Measurements from ENCODE around the gene PRKCB.

Gene PRKCB

DNA sequence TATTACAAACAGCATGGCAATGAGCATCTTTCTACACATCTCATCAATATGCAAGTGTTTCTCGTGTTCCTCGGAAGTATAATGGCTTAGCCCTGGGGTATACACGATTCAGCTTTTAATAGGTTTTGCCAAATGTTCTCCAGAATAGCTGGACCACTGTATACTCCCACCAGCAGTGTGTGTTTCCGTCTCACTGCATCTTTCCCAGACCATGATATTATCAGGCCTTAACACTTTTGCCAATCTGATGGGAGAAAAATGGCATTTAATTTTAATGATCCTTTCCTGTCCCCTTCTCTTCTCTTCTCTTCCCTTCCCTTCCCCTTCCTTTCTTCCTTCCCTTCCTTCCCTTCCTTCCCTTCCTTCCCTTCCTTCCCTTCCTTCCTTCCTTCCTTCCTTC lies 30.8 kb downstream of the PRKCB start:
- DNase-seq (ENCODE audit: low read depth) = no peak

DNA sequence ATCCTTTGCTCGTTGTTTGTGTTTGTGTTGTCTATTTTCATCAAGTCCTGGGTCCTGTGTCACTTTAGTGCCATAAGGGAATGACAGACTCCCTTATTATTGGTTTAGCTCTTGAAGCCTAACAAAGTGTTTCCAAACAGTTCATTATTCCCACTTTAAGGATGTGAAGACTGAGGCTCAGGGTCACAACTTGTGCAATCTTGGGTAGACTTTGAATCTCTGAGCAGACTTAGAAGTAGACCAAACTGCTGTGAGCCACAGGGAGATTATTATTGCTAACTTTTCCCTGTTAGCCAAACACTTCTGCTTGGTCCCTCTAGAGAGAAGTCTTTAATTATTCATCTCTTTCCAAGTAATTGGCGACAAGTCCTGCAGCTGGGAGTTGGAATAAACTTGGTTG lies 31.8 kb downstream of the PRKCB start:
- DNase-seq (ENCODE audit: low read depth) = no peak

DNA sequence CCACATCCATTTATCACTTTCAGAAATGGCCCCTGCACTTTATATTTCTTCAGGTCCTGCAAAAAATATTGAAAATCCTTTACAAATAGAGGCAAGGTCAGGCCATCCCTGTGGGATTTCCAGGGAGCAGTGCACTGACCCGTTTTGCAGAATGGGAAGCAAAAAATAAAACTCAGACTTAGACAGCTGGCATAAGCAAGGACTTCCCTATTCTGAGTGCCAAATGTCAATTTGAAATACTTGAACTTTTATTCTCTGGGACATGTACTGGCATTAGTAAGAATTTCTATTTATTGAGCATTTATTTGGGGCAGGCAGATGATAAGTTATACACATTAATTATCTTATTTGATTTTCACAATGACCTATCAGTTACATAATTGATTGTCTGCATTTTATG lies 32.4 kb downstream of the PRKCB start:
- no peak for DNase-seq (ENCODE audit: low read depth)

DNA sequence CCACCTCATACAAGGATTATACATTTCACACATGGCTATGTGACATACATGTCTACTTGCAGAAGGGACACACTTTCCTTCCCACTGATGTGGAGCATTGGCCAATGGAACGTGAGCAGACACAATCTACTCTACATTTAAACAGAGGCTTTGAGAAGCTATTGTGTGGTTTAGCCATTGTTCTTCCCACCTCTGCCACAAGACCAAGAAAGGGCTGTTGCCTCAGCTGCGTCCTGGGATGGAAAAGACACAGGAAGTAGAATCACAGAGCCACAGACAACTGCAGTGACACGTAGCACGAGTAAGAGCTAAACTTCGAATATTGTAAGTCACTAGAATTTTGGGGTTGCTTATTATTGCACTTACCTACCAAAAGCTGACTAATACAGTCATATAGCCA lies 33.3 kb downstream of the PRKCB start:
- DNase-seq (ENCODE audit: low read depth) = no peak

DNA sequence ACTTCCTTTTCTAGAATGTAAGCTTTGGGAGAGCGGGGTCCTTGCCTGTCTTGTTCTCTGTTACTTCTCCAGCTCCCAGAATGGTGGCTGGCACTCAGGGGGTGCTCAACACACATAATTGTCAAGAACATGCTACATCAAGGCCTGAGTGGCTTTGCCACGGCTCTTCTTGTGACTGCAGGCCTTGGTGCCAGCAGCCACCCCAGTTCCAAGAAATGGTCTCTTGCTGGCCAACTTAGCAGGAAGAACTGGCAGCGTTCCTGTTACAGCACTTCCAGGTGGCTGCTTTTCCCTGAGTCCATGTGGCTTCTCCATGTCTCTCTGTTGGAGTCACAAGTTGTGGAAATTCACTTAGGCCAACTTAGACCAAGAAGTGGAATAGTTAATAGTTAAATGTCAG lies 36.1 kb downstream of the PRKCB start:
- no peak for DNase-seq (ENCODE audit: low read depth)

DNA sequence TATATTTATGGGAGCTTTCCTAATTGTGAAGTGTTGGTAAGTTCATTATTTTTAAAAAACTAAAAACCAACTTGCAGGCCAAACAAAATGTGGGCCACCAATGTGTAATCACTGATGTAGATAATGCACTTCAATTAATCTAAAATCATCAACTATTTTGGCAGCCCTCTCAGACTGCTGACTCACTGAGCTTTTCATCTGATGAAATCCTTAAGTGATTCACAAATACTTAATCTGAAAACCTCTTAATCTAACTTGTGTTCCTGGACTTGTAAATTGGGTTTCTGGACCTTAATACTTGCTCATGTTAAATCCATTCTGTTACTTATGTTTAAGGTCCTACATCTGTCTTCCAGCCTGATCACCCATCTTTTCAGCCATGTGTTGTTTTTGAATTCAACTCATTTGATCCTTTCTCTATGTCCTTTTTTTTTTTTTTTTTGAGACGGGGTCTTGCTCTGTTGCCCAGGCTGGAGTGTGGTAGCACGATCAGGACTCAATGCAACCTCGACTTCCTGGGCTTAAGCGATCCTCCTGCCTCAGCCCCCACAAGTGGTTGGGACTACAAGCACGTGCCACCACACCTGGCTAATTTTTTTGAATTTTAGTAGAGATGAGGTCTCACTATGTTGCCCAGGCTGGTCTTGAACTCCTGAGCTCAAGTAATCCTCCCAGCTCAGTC lies 39.0 kb downstream of the PRKCB start:
- no peak for DNase-seq (ENCODE audit: low read depth)

DNA sequence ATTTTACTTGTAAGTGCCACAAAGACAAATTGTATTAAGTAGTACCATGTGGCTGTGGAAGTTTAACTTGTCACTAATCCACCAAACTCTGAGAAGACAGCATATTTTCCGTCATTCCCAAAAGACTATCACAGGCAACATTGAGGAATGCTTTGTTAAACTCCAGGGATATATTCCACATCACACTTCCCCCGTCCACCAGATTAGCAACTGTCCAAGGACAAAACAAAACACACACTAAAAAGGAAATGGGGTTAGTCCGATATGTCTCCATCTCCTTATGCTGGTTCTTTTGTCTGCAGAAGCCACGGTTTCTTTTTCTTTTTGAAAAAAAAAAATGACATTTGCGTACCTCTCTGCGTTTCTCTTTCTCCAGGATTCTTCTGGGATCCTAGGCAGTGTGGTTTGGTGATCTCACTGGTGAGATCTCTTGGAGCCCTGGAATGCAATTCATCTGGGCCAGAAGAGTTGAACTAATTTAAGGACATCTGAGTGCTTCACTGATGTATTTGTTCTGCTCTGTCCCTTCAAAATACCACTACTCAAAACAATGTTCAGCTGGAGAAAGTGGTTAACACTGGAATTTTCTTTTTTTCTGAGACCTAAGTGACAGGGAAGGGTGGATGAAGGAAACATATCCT lies 40.6 kb downstream of the PRKCB start:
- no peak for DNase-seq (ENCODE audit: low read depth)

DNA sequence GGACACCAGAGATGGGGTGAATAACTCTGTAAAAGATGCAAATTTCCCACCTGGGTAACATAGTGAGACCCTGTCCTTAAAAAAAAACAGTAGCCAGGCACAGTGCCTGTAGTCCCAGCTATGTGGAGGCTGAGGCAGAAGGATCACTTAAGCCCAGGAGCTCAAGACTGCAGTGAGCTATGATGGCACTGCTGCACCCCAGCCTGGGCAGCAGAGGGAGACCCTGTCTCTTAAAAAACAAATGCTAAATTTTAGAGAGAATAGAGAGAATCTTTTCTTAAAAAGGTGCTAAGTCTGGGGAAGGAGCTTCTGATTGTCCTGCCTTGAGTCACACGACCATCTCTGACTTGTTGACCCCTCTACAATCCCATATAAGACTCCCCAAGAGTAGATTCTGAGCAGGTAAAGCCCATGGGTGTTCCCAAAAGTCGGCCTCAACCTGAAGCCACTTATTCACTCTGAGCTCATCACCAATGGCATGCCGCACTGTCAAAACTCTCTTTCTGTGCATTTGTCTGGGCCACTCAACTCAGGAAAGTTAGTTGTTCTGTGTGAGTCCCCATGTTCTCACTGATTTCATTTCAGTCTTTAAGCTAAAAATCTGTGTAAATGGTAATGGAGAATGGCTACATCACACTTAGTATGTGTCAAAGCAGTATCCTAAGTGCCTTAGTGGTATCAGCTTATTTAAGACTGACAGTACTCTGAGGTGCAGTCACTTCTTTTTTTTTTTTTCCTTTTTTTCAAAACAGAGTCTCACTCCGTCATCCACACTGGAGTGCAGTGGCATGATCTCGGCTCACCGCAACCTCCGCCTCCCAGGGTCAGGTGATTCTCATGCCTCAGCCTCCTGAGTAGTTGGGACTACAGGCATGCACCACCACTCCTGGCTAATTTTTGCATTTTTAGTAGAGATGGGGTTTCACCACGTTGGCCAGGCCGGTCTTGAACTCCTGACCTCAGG lies 41.6 kb downstream of the PRKCB start:
- DNase-seq (ENCODE audit: low read depth) = no peak

DNA sequence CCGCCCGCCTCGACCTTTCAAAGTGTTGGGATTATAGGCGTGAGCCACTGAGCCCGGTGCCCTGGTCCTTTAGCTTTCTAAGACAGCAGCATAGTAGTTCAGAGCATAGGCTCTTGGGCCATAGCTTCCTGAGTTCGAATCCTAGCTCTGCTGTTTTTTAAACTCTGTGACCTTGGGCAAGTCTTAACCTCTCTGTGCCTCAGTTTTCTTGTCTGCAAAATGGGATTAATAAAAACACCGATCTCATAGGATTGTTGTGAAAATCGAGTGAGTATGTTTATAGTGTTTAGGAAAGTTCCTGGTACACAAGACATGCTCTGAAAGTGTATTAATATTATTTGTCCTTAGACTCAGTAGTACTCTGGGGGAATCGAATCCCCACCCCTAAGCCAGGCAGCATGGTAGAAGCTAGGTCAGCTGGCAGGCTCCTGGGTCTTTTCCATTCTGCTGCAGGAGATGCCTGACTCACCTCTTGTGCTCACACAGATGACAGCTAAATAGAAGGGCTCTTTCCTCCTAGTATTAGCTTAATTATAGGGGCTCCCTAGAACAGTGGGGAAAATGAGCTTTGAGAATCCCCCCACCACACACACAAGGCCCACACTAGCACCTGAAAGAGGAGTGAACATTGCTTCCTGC lies 44.1 kb downstream of the PRKCB start:
- DNase-seq (ENCODE audit: low read depth) = no peak

DNA sequence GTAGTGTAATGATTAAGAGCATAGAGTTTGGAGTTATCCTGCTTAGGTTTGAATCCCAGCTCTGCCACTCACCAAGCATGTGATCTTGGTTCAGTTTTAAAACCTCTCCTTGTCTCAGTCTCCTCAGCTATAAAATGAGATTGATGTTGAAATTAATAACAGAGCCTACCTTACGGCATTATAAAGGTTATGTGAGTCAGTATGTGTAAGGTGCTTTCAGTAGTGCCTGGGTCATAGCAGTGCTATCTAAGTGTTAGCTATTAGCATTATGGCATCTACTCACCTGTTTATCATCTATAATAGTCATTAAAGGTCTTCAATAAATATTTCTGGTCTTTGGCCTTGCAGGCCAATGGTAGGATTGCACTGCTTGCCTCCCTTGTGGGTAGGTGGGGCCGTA lies 53.4 kb downstream of the PRKCB start:
- DNase-seq (ENCODE audit: low read depth) = no peak

DNA sequence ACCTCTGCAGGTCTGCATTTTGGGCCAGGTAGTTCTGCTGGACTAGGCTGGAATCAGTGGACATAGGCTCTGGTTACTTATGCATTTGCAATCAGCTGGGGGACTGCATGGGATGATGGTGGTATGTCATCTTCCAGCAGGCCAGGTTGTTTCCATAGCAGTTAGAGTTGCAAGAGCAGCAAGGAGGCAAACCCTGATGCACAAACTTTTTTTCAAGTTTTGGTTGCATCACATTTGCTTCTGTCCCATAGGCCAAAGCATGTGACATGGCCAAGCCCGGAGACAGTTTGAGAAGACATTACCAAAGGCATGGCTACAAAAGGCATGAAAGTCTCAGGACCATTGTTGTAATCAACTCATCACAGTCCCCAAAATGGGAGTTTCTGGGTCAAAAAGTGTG lies 58.2 kb downstream of the PRKCB start:
- no peak for DNase-seq (ENCODE audit: low read depth)

DNA sequence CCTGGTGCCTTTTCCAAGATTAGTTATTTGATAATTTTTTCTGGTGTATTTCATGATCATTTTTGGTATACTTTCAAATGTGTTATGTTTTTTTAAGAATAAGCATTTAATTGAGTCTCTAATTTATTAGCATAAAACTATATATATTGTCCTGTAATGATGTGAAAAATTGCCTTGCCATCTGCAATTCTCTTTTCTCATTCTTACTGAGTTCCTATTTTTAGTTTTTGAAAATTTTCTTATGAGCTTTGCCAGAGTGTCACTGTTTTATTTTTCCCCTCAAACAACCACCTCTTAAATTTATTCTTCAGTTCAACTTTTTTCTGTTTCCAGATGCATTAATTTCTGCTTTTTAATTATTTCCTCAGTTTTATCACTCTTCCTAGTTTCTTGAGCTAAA lies 59.3 kb downstream of the PRKCB start:
- DNase-seq (ENCODE audit: low read depth) = no peak

DNA sequence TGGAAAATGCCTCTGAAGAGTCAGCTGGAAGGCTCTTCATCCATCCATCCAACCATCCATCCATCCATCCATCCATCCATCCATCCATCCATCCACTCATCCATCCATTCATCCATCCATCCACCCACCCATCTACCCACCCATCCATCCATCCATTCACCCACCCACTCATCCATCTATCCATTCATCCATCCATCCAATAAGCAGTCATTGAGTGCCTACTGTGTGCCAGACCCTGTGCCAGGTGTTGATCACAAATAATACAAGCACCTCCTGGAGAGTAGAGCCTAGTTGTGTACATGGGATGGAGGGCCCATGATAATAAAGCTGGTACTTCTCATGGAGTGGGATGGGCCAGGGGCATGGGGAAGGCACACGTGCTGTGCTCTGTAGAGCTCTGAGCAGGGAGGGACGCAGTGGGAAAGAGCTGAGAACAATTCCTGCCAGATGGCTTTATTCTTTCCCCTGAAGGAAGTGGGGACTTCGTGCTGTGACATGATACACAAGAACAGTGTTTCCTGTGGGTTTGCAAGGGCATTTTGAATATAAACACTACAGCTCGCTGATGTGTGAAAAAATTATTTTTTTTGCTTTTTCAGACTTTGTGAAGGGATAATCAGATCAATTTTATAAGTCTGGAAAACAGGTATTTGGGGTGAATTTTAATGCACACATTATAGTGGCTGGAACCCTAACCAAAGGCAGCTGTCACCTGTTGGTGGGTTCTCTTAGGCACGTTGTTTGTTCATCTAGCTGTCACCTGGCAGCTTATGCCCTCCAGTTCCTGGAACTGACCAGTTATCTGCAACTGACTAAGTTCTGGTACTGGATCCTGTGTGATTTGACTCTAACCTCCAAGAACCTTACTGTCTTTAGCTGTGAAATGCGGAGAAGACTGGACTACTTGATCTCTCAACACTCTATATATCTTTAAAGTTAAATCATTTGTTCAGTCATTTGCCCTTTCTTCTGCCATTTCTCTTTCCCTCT lies 61.3 kb downstream of the PRKCB start:
- no peak for DNase-seq (ENCODE audit: low read depth)

DNA sequence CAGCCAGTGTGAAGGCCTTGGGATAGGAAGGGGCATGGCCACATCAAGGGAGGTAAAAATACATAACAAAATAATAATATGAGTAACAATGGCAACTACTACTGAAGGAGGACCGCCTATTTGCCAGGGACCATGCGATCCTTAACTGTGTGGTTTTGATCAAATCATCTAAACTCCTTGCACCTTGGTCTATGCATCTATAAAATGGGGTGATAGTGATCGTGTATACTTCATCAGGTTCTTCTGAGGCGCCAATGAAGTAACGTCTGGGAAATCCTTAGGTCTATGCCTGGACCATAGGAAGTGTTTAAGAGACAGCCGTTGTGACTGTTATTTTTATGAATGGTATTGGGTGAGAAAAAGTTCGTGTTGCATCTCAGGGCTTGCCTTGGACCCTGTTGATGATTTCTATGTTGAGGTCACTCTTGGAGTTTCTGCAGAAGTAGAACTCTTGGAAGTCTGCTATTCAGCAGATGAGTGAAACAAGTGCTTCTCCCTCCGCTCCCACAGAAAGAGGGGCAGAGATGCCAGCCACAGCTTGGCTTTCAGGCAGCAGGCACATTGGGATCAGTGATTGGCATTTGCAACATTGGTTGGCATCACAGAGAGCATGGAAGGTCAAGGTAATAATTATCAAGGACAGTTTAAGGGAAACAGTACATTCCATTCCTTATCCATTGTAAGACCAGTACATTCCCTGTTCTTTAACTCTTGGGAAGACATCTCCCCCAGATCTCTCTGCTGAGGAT lies 63.1 kb downstream of the PRKCB start:
- no peak for DNase-seq (ENCODE audit: low read depth)

DNA sequence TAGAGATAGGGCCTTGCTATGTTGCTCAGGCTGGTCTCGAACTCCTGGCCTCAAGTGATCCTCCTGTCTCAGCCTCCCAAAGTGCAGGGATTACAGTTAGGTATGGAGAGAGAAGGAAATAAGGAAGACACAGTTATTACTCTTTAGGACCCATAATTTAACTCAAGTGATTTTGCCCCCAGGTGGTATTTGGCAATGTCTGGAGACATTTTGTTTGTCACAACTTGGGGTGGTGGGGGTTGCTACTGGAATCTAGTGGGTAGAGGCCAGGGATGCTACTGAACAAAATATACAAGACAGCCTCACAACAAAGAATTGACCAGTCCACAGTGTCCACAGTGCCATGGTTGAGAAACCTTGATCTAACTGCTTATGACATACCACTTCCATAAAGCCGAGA lies 64.1 kb downstream of the PRKCB start:
- no peak for DNase-seq (ENCODE audit: low read depth)

DNA sequence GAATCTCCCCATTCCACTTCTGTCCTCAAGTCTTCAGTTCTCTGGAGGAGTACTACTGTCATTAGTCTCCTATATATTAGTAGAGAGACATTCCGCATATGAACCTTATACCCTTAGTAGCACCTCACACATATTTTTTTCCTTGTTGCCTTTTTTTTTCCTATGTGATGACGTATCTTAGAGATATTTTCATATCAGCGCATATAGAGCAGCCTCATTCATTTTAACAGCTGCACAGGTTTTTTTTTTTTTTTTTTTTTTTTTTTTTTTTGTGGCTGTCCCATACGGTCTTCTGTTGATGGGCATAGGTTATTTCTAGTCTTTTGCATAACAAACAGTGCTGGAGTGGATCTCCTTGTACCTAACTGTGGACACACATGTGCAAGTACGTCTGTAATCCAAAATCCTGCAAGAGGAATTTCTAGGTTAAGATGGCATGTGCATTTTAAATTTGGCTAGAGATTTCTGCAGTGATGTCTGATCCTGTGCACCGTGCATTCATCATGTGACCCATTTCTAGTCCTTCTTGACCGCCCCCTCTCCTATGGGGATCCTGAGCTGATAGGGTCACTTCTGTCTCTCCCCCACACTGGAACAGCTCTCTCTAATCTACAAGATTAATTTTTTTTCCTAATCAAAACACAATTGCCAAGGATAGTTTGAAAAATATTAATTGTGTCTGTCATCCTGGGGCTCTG lies 64.8 kb downstream of the PRKCB start:
- no peak for DNase-seq (ENCODE audit: low read depth)

DNA sequence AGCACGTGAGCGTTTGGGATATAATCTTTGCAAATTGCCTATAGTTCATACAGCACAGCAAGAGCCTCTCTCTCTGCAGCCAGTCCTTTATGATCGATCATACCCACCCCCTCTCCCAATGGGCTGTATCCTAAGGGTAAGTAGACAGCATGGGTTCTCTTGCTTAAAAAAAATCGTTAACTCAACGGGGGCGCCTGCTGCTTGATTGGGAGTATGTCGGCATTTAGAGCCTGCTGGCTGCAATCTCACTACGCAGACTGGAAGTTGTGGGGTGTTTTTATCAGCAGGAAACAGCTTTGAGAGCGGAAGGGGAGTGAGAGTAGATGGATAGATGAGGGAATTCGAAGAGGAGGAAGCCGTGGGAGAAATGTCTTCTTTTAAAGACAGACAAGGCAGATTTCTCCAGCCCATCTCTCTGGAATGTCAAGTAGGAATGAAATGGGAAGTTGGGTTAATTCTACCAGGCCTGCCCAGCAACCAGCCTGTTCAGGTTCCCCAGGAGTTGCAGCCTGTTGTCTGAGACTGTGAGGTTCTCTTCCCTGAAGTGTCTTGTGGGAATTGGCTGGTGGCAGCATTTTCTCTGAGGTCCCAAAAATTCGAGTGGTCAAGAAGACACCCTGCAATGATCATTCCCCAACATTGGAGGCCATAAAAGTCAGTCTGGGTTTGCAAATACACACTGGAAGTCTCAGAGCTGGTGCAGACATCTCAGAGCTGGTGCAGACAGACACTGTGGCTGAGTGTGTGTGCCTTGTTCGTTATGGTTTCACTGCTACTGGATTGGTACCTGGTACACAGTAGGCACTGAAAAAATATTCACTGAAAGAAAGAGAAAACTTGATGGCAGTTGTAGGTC lies 65.6 kb downstream of the PRKCB start:
- DNase-seq (ENCODE audit: low read depth) = no peak

DNA sequence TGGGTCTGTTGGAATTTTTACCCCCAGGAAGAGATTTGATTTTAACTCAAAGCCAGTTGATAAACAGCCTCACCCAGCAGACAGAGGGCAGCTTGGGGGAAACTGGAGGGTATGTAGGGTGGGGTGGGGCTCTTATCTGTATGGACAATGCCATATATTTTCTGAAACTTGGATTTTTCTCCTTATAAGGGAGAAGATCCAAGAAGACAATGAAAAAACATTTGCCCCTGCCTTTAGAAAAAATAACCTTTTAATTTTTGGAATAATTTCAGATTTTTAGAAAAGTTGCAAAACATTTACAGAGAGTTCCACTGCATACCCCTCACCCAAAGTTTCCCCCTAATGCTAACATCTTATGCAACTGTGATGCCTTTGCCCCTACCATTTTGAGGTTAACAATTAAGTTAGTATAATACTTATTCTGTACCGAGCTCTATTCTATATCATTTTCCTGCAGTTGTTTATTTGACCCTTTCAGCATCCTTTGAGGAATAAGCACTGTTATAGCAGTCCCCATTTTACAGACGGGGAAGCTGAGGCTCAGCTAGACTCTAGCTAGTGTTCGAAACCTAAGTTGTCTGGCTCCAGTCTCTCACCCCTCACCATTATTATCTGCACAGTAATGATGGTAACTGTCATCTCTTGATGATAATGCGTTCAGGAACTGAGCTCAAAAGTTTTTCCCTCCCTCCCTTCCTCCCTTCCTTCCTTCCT lies 66.4 kb downstream of the PRKCB start:
- DNase-seq (ENCODE audit: low read depth) = no peak

All from activated gamma-delta T cell treated with anti-CD3 and anti-CD28 coated beads, Interleukin-2, amount 50 U/mL, for 16 hours (primary cell).